ENCODE data around the gene SLC35F4.
"Not testable (repeated sequence)": the region's sequence is repeated elsewhere in the genome, so short reads cannot be mapped to it uniquely, and the experiment has no call there.

The SLC35F4 gene

DNA sequence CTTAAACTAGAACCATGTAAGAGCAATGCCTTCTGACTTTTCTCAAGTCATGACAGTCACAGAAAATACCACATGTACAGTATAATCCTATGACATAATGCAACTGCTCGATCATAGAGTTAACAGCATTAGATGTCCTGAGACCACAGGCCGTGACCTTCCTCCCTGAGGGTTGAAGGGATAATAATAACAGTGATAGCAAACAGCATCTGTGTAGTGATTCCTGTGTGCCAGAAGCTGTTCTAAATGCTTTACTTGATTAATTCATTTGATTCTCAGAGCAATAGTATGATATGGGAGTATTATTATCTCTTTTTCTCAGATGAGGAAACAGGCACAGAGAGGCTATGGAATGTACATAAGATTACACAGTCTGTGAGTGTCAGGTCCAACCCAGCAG is 53.2 kb downstream of the SLC35F4 start:
- DNase-seq (ENCODE audit: low read depth, low spot score) = no peak
- H3K27ac ChIP-seq = no peak overlapping the region

DNA sequence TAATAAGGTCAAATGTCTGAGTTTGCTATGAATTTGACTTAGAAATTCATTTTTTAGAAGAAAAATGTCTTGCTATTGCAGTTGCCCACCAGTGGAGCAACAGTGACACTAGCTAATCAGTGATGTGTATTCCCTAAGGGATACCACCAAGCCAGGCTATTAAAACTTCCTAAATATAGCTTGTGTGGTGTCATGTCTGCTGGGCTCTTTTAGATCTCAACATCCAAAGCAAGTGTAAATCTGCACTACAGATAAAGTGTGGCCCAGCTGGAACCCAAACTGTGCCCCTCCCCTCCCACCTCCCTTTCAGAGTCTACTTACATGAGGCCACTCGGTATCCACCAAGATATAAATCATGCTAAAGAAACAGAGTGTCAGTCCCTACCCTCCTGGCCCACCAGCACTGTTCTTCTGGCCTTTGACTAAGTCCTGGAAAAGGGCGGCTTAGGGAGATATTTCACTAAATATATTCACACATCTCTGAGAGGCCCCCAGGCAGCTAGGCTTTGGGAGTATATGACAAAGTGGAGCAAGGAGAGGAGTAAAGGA is 53.8 kb downstream of the SLC35F4 start:
- DNase-seq (ENCODE audit: low read depth, low spot score) = no peak
- H3K27ac ChIP-seq = no peak overlapping the region

DNA sequence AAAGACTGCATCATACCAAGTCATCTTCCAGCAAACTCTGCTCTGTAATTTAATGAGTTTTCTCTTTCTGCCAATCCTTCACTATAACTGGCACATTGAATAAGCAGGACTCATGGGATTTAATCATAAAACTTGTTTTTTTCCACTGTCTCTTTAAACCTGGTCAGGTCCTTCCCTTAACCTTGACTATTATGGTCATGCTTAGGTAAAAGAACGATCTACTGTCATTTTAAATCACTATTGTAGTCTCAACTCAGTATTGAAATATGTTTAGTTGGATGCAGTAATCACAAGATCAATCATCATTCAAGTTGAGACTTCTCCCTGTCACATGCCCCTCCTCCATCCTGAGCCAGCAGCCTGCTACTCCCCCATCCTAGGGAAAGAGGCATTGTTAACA is 56.1 kb downstream of the SLC35F4 start:
- DNase-seq (ENCODE audit: low read depth, low spot score) = no peak
- H3K27ac ChIP-seq = no peak overlapping the region

DNA sequence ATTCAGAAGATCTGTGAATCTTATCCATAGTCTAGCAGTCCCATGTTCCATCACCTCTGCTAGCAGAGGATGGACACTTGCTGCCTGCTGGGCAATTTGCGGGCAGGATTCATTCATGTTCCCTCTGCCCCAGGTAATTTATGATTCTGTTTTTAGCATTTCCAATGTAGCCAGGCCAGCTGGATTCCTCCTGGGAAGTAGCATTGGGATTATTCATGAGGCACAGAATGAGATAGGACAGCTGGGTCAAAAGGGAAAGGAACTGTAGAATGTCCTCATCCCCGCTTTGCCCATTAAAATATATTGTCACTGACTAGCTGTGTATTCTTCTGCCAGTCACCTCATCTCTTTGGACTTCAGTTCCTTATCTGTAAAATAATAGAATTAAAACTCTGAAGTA is 68.7 kb downstream of the SLC35F4 start:
- no peak overlapping the region for H3K27ac ChIP-seq
- DNase-seq (ENCODE audit: low read depth, low spot score) = no peak

DNA sequence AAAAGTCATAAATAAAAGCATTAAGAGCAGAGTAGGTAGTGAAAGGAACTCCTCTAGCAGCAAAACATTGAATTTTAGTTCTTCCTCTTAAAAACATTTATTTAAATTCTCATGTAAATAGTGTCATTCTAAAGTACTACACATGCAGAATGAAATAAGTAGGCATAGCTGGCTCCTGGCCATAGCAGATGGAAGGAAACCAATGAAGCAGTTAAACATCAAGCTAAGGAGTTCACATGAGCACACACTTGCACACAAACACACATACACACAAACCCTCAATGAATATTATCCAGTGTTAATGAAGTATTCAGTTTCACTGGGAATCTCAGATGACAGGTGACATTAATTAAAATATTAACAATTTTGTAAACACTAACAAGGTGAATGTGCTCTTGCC is 69.3 kb downstream of the SLC35F4 start:
- DNase-seq (ENCODE audit: low read depth, low spot score) = no peak
- no peak overlapping the region for H3K27ac ChIP-seq

DNA sequence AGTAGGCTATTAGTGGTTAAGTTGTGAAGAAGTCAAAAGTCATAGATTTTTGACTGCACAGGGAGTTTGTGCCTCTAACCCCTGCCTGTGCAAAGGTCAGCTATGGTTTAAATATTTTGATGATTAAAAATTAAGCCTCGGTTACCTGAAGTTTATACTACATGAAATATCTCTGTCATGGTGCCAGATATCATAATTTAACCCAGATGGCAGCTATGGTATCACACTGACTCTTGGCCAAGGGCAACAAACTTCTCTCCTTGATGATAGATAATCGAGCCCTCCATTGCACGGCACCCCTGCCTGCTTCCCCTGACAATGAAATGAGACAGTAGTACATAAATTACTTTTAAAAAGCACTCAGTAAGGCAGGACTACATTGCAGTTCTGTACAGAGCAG is 80.8 kb downstream of the SLC35F4 start:
- DNase-seq (ENCODE audit: low read depth, low spot score) = no peak

DNA sequence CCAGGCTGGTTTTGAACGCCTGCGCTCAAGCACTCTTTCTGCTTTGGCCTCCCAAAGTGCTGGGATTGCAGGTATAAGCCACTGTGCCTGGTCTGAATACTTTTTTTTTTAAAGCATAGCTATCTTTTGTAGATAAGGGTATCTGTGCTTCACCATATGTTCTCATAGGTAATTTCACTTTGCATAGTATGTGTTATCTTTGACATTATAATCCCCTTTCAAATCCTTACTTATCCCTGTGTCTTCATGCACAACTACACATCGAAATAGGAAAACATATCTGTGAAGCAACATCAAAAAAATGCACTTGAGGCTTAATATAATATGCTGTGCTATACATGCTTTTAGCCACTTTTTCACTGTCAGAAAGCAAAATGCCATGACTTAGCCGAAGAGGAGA is 94.1 kb downstream of the SLC35F4 start:
- DNase-seq (ENCODE audit: low read depth, low spot score) = no peak
- no peak overlapping the region for H3K27ac ChIP-seq

More for the DNA sequence above, 80.8 kb downstream of the SLC35F4 start:
- no peak overlapping the region for H3K27ac ChIP-seq

DNA sequence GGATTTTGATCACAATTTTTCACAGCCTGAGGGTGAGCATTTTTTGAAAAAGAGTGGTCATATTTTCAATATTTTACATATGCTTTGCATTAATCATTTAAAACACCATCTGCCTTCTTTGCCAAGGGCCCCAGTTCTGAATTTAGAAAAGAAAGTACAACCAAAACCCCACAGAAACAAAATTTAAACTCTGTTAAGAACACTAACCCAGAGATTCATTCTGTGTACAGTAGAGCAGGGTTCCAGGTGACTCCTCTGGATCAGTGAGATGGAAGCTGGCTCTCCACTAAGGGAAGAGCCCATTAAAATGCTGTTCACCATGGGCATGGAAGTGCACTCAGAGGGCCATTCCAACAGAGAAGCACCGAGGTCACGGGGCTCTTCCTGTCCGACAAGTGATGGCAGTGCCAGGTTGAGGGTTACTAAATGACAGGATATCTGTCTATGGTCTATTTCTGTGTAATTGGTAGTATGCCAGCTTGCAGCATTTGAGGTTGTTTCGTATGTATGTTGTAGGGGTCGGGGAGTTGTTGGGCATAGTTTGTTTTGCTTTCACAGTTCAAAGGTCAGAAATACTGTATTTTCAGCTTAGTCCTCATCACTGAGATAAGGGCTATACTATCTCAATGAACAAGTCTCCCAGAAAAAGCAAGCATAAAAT is 95.9 kb downstream of the SLC35F4 start:
- H3K27ac ChIP-seq = no peak overlapping the region
- DNase-seq (ENCODE audit: low read depth, low spot score) = no peak

DNA sequence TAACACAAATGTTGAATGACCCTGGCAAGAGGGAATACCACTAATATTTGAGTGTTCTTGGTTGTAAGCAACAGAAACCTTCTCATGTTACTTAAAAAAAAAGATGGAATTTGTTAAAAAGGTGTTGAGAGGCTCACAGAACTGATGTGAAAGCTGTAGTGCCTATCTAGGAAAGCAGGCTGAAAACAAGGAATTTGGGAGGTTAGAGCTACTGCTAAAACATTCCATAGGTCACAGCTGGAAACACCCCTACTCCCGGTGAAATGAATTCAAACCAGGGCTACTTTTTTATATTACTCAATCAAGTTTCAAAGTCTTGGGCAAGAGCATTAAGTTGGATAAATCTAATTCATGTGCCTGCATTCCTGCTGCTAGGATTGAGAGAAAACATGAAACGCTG is 104.1 kb downstream of the SLC35F4 start:
- no peak overlapping the region for H3K27ac ChIP-seq
- no peak for DNase-seq (ENCODE audit: low read depth, low spot score)

DNA sequence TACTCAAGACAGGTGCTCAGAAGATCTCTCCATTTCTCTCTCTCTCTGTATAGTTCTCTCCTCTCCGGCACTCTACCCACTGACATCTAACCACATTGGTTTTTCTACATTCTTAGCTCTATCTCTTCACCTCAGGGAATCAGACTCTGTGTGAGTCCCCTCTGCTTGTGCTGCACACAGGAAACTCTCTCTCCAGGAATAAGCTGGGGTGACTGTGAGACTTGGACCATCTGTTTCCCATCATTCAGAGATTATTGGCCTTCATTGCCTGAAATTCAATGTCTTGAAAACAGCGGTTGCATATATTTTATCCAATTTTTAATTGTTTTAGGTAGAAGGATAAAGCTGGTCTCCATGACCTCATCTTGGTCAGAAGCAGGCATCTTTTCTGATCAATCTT is 105.0 kb downstream of the SLC35F4 start:
- no peak overlapping the region for H3K27ac ChIP-seq
- no peak for DNase-seq (ENCODE audit: low read depth, low spot score)

DNA sequence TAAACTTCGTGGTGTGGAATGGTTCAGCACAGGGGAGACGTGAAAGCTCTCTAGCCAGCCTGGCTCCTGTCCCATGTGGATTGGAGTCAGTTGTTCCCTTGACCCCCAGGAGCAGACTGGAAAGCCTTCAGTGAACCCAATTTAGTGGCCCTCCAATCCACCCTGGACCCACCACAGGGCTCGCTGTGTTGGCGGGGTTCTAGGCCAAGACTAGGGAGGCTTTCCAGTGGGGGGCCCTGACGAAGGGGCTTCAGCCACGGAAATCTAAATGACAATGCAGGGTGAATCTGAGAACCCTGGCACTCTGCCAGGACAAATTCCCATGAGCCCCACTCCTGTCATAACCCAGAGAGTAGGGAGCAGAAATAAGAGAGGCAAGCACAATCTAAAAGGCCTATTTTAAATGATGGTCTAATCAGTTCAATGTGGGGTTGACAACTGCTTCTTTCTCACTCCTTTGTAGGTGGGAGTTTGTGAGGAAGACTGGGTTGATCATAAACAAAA is 110.8 kb downstream of the SLC35F4 start:
- DNase-seq (ENCODE audit: low read depth, low spot score) = no peak
- H3K27ac ChIP-seq = no peak overlapping the region

DNA sequence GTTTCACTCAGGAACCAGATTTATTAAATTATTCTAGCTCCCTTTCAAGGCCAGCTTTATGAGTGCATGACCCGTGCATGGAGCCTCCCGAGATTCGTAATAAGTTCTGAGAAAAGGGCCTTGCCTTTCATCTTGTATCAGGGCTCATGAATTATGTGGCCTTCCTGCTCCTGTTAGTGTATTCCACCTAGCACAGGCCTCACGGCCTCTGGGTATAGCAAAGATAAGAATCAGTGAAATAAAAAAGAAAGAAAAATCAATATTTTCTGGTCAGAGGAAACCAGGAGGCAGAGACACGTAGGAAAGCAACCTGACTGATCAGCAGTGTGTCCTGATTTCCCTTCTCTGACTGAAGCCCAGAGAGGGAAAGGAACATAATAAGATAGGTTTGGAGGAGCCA is 111.4 kb downstream of the SLC35F4 start:
- no peak overlapping the region for H3K27ac ChIP-seq
- no peak for DNase-seq (ENCODE audit: low read depth, low spot score)

DNA sequence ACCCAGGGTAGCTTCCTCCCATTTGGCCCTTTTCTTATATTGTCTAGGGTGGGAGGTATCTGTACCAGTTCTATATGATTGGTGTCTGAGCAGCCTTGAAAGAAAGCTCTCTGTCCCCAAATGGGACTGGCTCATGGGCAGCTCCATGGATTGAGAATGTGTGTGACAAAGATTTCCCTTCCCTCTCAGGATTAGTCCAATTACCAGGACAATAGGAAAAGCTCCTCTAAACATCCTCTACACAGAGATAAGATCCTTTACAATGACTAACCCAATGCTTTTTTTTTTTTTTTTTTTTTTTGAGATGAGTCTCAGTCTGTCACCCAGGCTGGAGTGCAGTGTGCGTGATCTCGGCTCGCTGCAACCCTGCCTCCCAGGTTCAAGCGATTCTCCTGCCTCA is 112.1 kb downstream of the SLC35F4 start:
- H3K27ac ChIP-seq = no peak overlapping the region
- DNase-seq (ENCODE audit: low read depth, low spot score) = no peak

DNA sequence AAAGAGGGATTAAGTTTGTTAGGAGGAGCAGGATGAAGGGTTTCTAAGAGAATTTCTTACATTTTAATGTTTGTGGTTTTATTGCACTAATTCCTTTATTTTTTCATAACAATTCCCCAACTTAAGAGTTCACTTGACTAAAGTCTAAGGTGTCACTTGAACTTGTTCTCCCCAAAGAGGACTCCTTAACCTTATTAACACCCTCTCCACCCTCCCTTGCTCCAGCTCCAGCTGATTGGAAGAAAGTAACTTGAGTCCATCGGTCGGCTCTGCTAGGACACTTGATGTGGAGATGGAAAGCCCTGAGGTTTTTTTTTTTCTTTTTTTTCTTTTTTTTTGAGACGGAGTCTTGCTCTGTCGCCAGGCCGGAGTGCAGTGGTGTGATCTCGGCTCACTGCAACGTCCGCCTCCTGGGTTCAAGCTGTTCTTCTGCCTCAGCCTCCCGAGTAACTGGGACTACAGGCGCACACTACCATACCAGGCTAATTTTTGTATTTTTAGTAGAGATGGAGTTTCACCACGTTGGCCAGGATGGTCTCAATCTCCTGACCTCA is 113.7 kb downstream of the SLC35F4 start:
- DNase-seq (ENCODE audit: low read depth, low spot score); H3K27ac ChIP-seq: not testable (repeated sequence)

DNA sequence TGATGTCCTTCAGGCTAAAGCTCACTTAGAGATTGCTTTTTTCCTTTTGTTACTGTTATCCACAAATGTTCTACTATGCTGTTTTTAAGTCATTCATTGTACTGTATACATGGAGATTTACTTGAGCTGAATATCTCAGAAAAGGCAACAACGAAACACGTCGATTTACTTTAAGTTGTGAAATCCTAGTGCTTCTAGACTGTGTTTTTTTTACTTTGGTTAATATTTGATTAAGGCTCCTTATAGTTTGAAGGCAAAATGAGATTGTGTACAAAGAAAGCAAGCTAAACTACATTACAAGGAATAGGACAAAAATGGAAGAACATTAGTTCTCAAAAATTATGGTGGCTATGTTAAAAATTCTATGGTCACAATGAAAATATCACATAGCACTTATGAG is 114.5 kb downstream of the SLC35F4 start:
- no peak for DNase-seq (ENCODE audit: low read depth, low spot score)
- H3K27ac ChIP-seq = no peak overlapping the region

DNA sequence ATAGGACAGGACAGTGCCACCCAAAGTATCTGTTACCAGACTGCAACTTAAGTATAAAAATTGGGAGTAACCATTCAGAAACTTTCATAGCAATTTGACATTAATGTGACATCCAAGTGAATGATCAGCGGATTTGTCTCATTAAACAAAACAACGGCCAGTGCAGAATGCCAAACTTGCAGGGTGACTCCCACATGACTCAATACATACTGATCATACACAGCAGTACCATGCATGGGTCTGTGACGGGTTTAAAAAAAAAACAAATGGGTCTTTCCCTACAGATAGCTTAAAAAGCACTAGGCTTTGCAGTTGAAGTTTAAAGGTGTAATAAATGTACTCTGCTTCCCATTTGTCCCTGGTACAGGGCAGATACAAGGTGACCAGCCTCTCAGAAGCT is 116.6 kb downstream of the SLC35F4 start:
- H3K27ac ChIP-seq = no peak overlapping the region
- DNase-seq (ENCODE audit: low read depth, low spot score) = peak; percentile 50

DNA sequence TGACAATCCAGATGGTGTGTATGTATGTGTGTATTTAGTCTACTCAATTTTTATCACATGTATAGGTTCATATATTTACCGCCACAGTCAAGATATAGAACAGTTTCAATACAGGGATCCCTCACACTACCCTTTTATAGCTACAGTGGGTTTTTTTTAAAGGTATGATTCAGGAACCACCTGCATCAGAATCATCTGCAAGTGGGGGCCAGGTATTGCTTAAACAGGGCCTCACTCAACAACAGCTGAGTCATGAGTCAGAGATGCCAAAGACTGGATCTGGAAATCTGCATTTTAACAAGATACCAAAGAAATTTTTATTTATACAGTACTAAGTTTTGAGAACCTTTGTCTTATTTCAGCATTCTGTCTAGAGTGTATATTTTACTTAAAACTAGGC is 117.6 kb downstream of the SLC35F4 start:
- no peak overlapping the region for H3K27ac ChIP-seq
- peak; percentile 62 for DNase-seq (ENCODE audit: low read depth, low spot score)

DNA sequence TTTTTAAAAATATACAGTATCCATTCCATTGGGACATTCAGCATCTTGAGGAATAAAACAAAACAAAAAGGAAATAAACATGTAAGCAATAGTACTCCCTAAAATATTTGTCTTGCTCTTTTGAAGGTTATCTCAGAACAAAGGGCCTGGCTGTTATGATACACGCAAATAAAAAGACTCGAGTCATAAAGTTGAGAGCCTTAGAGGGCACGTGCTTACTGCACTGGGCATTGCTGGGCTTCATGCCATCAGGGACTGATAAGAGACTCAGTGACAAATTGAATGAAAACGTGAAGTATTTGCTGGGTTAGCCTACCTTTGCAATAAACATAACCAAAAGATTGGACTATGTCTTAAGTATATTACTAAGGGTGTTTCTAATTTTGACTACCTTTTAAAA is 118.9 kb downstream of the SLC35F4 start:
- no peak overlapping the region for H3K27ac ChIP-seq
- DNase-seq (ENCODE audit: low read depth, low spot score) = peak; percentile 26

DNA sequence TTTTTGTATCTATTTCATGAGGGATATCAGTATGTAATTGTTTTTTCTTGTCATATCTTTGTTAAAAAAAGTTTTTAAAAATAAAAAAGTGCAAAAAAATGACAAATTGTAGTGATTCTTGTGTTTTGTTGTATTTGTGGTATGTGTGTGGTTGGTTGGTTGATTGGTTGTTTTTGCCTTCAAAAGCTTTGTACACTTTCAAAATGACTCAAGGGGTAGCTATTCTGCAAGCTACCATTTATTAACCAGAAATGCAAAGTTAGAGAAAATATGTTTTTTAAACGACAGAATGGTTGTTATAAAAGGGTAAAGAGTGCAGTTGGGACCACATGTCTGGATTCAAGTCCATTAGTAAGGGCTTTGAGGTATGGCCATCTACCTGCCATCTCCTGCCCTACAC is 119.3 kb downstream of the SLC35F4 start:
- H3K27ac ChIP-seq = no peak overlapping the region
- no peak for DNase-seq (ENCODE audit: low read depth, low spot score)

DNA sequence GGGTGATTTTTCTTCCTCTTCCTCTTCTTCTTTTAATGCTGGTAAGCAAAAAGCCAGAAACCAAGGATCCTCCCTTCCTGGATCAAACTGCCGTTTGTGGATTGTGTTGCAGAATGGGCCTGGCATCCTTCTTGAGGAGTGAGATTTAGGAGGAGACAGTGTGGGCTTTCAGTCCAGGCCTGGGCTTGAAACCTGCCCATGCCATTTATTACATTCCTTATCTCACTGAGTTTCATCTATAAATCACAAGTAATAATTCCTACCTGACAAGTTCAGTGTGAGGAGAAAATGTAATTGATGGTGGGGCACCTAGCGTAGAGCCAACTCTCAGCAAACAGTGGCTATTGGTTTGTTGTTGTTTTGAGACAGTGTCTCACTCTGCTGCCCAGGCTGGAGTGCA is 126.4 kb downstream of the SLC35F4 start:
- no peak overlapping the region for H3K27ac ChIP-seq
- no peak for DNase-seq (ENCODE audit: low read depth, low spot score)

DNA sequence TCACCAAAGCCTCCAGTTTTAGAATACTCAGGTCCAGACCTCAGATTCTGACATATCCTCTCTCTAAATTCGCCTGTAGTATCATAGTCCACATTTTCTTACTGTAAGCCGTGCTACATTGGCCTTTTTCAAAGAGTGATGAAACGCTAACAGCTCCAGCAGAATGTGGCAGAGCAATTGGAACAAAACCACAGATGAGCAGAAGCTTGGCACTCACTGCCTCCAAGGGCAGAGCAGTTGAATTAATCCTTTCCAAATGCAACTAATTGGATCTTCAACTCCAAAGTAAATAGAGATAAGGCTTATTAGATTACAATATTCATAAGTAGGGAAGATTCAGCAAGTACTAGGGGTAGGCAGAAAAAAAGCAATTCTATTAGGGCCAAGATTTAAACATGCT is 128.3 kb downstream of the SLC35F4 start:
- DNase-seq (ENCODE audit: low read depth, low spot score) = no peak
- no peak overlapping the region for H3K27ac ChIP-seq

DNA sequence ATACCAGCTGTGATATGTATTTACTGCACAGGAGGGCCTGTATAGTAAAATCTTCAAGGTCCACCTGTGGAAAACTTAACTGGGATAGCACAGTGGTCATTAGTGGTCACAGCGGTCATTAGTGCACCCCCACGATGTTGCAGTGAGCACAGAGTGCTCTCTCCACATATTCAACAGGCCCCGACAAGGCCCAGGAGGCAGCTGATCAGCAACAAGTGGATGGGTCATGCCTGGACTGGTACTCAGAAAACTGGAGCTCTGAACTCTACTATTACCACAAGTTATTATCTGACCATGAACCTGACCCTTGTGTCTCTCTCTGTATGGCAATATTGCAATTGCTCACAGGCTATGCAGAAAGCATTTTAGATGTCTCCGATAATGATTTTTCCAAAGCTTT is 129.5 kb downstream of the SLC35F4 start:
- DNase-seq (ENCODE audit: low read depth, low spot score) = no peak
- H3K27ac ChIP-seq = no peak overlapping the region

All from epithelial cell of prostate (primary cell).